Germinal center (tissue), 1 donor: ENCODE results near the gene TPPP.

Experiments used
- DNase-seq: peaks from one replicate; pipeline ENCODE4 v3.0.0; 2012; ENCODE audit warnings: mixed read lengths, low spot score

The TPPP gene

GRCh38 chr5:624951-625230, 68.3 kb downstream of the TPPP start:
- no peak for DNase-seq

DNA sequence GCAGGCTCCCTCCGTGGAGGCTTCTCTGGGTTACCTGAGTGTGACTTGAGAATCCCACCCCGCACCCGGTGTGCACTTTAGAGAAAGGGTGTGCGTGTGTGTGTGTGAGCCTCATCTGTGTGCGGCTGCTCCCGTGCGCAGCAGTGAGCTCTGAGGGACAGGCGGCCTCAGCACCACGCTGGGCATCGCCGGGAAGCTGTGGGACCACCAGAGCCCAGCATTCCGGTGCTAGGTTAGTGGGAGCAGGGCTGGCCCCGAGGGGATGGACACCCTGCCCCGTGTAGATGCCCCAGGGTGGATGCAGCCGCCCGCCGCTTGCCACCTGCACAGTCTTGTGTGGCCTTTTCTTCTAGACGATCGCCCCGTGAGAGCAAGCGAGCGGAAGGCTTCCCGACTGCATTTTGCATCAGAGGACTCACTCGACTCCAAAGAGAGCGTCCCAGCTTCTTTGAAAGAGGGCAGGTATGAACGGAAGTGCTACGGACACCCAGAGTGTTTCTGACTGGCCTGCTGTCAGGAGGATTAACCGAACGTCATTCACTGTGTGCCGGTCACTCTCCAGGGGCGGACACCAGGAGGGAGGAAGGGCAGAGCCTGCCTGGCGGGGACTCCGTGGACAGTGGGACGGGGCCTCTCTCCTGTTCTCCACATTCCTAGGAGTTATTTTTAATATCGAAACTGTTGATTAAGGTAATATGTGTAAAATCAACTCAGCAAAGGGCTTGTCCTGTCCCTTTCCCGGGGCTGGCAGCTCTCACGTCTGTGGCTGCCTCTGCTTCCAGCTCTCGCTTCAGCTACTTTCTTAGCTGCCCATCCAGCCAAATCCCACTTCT, 68.8 kb downstream of the TPPP start:
- no peak for DNase-seq

GRCh38 chr5:623531-623930, 69.6 kb downstream of the TPPP start:
- DNase-seq, result no peak

GRCh38 chr5:622946-623522, 70.1 kb downstream of the TPPP start:
- DNase-seq, result no peak

DNA sequence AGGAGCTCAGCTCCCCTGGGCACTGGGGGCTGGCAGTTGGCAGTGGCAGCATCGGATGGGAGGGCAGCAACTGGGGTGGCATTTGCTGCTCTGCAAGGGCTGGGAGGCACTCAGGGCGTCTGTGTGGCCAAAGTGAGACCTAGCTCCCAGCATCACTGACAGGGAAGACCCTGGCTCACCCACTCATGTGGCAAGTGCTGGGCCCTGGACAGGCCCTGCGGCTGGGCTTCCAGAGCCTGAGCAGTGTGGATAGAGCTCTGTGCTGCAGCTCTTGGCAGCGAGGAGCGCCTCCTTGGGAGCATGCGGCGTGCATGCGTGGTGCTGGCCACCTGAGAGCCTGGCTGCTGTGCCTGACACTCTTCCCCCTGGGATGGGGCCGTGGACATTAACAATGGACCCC, 70.8 kb downstream of the TPPP start:
- no peak for DNase-seq

DNA sequence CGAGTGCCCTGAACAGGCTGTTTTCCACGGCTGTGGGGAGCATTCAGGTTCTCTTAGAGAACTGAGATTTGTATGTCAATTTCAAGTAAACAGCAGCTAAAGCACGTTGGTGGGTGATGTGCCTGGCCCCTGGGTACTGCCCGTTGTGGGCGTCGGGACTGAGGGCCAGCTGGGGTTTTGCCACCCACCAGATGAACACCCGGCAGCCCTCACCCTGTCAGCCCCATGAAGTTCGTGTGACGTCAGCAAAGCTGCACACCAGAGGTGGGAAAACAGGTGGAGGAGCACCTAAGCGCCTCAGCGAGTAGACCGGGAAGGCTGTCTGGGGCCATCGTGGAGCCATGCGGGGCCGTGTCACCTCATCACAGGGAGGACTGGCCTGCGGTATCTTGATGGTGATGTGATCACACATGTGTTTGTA, 71.8 kb downstream of the TPPP start:
- DNase-seq, result no peak

DNA sequence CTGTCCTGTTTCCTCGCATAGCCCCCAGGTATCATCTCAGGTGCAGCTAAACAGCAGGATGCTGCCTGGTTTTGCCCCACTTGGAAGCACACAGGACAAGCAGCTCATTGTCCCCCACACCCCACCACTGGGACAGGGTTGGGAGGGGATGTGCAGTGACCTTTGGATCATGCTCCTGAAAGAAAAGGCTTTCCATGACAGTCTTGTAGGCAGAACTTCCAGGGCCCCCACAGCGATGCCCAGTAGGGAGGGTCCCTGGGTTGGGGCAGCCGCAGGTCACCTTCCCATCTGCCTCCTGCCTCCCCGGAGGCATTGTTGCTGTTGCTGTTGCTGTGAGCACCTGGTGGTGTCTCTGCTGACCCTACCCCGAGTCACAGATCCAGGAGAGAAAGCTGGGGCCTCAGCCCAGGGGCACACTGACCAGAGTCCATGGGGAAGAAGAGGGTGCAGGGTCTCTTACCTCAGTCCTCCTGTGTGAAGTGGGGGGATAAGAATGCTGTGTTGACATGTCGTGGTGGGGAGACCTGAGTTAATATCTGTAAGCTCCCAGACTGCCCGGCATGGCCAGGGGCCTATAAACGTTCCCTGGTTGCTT, 72.5 kb downstream of the TPPP start:
- no peak for DNase-seq

DNA sequence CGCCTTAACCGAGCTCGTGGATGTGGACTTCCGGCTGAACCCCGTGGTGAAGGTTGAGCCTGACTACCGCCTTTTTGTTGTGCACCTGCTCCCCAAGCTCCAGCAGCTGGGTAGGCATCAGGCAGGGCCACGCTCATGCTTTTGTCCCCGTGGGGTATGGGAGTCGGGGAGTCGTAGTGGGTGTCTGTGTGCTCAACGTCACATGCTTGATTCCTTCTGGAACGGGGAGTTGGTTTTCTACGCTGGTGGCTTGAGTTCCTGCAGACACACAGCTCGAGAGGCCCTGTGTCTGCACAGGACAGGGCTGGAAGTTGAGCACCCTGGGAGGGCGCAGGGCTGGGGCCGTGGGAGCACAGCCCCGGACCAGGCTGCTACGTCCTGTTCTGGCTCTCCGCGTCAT, 73.0 kb downstream of the TPPP start:
- no peak for DNase-seq

GRCh38 chr5:619444-619843, 73.7 kb downstream of the TPPP start:
- DNase-seq, result no peak

GRCh38 chr5:618450-618849, 74.7 kb downstream of the TPPP start:
- DNase-seq, result no peak

- DNase-seq, result no peak
Observed at GRCh38 chr5:617896-618295, 75.3 kb downstream of the TPPP start.

- DNase-seq, result no peak
Observed at GRCh38 chr5:616484-617039, 76.6 kb downstream of the TPPP start.

- DNase-seq, result no peak
Observed at GRCh38 chr5:612498-613424, 80.4 kb downstream of the TPPP start.

- peak; percentile 95 for DNase-seq
Observed at GRCh38 chr5:611731-612486, 81.2 kb downstream of the TPPP start, which contains the start of gene CEP72. Gene CEP72 (plus strand): TSS chr5:612340. CDS start chr5:612362, 22 bp downstream.

DNA sequence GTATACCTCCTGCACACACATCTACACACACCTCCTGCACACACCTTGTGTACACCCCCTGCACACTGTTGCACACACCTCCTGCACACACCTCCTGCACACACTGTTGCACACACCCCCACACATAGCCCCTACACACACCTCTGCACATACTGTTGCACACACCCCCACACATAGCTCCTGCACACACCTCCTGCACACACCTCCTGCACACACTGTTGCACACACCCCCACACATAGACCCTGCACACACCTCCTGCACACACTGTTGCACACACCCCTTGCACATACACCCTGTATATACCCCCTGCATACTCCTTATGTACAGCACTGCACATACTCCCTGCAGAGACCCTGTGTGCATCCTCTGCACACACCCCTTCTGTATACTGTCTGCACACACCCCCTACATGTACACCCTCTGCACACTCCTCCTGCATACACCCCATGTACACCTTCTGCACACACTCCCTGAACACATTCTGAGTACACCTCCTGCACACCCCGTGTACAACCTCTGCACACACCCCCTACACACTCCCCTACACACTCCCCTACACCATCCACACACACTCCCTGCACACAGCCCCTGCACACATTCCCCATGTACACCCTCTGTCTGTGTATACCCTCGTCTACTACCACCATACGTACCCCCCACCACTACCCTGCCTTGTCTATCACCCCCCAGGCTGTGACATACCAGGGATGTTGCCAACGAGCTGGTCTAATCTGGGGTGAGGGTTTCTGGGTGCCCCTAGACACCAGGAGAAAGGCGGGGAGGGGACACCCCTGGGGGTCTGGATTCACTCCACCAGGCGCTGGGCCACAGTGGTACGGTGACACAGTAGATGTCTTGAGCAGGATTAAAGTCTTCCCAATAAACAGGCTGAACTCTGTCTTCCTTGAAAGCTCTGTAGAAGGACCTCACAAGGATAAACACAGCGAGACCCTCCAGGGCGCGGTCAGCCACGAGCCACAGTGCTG, 82.1 kb downstream of the TPPP start:
- no peak for DNase-seq

DNA sequence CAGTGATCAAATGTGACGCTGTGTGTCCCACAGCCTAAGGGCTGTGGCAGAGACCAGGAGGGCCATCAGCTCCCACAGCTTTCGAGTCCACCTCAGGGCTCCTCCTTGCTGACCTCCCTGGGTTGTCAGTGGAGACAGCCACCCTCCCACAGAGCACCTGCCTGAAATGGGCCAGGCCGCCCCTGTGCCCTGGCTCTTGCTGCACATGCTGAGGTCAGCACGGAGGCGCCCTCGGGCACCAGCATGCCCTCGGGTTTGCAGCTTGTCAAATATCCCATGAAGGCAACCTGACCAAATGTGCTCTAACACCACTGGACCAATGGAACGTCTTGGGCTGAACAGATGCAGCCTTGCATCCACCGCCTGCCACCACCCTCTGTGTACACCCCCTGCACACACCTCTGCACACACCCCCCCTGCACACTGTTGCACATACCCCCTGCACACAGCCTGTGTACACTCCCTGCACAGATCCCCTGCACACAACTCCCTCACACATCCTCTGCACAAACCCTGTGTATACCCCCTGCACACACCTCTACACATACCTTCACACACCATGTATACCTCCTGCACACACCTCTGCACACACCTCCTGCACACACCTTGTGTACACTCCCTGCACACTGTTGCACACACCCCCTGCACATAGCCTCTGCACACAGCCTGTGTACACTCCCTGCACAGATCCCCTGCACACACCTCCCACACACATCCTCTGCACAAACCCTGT, 83.0 kb downstream of the TPPP start:
- no peak for DNase-seq
